Bronchial epithelial cell (primary cell): Measurements from ENCODE around the gene AFP. TPM values are rescaled to one million over a fixed set of nuclear protein-coding genes. Genes with fewer than 3 reads are reported as not detected.

ENCODE experiments used
- DNase-seq: peaks from one replicate; pipeline ENCODE4 v3.0.0-alpha.2; 2010; ENCODE audit warnings: low read depth
- FAIRE-seq: peaks from 2 replicates; lab custom pipeline; 2011; peaks lifted over from hg19 to GRCh38; lab: Jason Lieb, UNC
- H3K27me3 ChIP-seq: 2 replicates; pipeline ENCODE4 v1.5.1; 2011; ENCODE audit warnings: low read length; ENCODE audit not compliant: control insufficient read depth, insufficient read depth
- H3K36me3 ChIP-seq: 2 replicates; pipeline ENCODE4 v1.5.1; 2011; ENCODE audit warnings: low read length; ENCODE audit not compliant: control insufficient read depth, insufficient read depth
- H3K4me3 ChIP-seq: 2 replicates; pipeline ENCODE4 v1.5.1; 2011; ENCODE audit warnings: mild to moderate bottlenecking, low read depth, low read length, control low read depth
- total RNA-seq: library from RNA; depleted of rRNA; stranded (reverse); fragments of >200 nt; gene quantifications from 2 replicates; pipeline ENCODE4 v1.2.1, GENCODE V29; 2014
- TF ChIP-seq, protein P1 (sequence below): IDR thresholded peaks from 2 replicates; pipeline ENCODE4 v1.5.1; 2011; ENCODE audit warnings: mild to moderate bottlenecking, moderate library complexity, low read length, control low read depth, inconsistent platforms; ENCODE audit not compliant: insufficient read depth, severe bottlenecking

Gene AFP
- total RNA-seq, 1 donor from 2014 or later: not detected

DNA sequence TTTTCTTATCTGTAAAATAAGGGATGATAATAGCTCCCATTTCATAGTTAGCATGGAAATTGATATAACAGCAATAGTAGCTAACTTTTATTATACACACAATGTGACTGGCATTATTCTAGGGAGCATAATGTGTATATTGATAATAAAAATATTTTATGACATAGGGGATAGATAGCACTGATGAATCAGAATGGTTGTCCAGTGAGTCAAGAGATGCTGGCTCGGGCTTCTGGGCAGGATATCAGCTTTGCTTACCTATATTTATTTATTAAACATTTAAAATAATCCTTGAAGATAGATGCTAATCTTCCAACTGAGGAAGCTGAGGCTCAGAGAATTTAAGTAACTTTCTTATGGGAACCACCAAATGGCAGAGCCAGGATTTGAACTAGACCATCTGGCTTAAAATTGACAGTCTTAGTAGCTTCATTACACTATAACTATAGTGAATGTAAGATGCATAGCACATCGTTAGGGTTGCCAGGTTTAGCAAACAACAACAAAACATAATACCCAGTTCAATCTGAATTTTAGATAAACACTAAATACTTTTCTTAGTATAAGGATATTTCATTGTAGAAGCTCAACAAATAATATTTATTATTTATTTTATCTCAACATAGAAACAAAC, 2.7 kb downstream of the AFP start:
- FAIRE-seq (no peak), DNase-seq (no peak)
- H3K36me3 ChIP-seq: no peaks in the 10 kb centered on the region
- no peak overlapping the region for H3K4me3 ChIP-seq
- H3K27me3 ChIP-seq: peaks cover 1% of the 10 kb centered on the region
- TF ChIP-seq, protein P1, sequence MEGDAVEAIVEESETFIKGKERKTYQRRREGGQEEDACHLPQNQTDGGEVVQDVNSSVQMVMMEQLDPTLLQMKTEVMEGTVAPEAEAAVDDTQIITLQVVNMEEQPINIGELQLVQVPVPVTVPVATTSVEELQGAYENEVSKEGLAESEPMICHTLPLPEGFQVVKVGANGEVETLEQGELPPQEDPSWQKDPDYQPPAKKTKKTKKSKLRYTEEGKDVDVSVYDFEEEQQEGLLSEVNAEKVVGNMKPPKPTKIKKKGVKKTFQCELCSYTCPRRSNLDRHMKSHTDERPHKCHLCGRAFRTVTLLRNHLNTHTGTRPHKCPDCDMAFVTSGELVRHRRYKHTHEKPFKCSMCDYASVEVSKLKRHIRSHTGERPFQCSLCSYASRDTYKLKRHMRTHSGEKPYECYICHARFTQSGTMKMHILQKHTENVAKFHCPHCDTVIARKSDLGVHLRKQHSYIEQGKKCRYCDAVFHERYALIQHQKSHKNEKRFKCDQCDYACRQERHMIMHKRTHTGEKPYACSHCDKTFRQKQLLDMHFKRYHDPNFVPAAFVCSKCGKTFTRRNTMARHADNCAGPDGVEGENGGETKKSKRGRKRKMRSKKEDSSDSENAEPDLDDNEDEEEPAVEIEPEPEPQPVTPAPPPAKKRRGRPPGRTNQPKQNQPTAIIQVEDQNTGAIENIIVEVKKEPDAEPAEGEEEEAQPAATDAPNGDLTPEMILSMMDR: no peak

DNA sequence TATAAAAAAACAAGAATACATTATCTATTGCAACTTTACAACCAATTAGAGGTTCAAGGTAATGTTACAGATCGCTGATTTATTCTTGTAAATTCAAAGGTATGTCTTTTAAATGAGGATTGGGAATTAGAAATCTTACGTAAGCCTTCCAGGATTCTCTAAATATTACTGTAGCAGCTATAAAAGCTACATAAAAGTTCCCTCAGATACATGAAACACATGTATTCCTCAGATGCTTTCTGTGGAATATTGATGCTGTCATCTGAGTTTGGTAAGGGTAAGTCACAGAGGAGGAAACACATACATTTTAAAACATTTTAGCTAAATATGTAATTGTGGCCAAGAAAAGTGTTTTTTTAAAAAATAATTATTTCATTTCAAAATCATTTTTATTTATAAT, 3.4 kb downstream of the AFP start:
- Histone ChIP-seq H3K36me3 (no peaks in the 10 kb centered on the region), H3K27me3 (peaks cover 1% of the 10 kb centered on the region), H3K4me3 (no peak overlapping the region)
- TF ChIP-seq, protein P1: no peak
- DNase-seq: no peak
- no peak for FAIRE-seq

DNA sequence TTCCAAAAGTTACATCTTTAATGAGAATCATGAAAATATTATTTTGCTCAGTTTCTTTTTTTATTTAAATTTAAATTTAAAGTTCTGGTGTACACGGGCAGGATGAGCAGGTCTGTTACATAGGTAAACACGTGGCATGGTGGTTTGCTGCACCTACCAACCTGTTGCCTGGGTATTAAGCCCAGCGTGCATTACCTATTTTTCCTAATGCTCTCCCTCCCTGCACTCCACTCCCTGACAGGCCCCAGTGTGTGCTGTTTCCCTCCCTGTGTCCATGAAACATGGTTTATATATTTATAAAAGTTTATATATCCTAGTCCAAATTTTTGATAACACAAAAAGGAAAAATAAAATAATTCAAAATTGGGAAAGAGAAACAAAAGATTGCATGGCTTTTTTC, 4.0 kb downstream of the AFP start:
- TF ChIP-seq, protein P1: no peak
- no peak for DNase-seq
- Histone ChIP-seq H3K36me3 (no peaks in the 10 kb centered on the region), H3K4me3 (no peak overlapping the region), H3K27me3 (peaks cover 1% of the 10 kb centered on the region)
- FAIRE-seq: no peak

DNA sequence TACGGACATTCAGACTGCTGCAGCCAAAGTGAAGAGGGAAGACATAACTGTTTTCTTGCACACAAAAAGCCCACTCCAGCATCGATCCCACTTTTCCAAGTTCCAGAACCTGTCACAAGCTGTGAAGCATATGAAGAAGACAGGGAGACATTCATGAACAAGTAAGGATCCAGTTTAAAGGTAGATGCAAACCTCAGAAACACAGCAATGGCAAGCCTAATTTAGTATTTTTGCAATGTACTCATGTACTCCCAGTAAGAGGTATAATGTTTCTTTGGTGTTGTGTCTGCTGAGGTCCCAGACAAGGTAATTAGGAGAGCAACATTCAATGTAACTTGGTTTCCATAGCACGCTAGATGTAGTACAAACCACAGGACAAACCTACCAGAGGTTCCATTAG, 4.6 kb downstream of the AFP start:
- H3K4me3 ChIP-seq: no peak overlapping the region
- peaks cover 1% of the 10 kb centered on the region for H3K27me3 ChIP-seq
- TF ChIP-seq, protein P1: no peak
- DNase-seq: no peak
- no peaks in the 10 kb centered on the region for H3K36me3 ChIP-seq
- FAIRE-seq: no peak

DNA sequence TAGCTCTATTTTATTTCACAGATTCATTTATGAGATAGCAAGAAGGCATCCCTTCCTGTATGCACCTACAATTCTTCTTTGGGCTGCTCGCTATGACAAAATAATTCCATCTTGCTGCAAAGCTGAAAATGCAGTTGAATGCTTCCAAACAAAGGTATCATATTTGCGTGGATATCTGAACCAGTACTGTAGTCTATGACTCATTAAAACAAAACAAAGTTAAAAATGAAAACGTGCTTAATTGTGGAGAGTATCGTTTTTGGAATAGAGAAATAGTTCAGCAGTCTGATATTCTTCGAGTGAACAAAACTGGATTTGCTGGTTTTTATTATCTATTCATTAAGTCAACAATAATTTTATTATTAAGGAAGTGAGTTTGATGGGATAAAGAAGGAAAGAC, 6.3 kb downstream of the AFP start:
- TF ChIP-seq, protein P1: no peak
- Histone ChIP-seq H3K27me3 (peaks cover 1% of the 10 kb centered on the region), H3K4me3 (no peak overlapping the region), H3K36me3 (no peaks in the 10 kb centered on the region)
- DNase-seq (peak; percentile 30), FAIRE-seq (no peak)

DNA sequence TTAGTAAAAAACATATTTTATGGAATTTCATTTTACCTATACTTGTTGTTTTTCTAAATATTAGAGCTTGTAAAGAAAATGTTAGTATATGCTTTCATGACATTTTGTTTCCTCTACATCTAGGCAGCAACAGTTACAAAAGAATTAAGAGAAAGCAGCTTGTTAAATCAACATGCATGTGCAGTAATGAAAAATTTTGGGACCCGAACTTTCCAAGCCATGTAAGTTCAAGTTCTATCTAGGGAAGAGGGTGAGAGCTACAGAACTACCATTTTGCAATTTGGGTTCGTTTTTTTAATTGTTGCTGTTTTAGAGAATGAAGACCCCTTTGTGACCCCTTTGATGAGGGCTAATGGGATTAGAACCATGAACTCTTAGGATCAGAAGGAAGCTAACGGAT, 7.2 kb downstream of the AFP start:
- H3K27me3 ChIP-seq: peaks cover 1% of the 10 kb centered on the region
- FAIRE-seq: no peak

More for the DNA sequence above, 7.2 kb downstream of the AFP start:
- H3K36me3 ChIP-seq: no peaks in the 10 kb centered on the region
- TF ChIP-seq, protein P1: no peak
- no peak overlapping the region for H3K4me3 ChIP-seq
- no peak for DNase-seq
